GM23338 (cell line): ENCODE data around the gene UBE2K. TPM values are rescaled to one million over a fixed set of nuclear protein-coding genes. Genes with fewer than 3 reads are reported as not detected.

Experiments
- ATAC-seq: fragments of 200-7000 bp; cut with Tn5 transposase; 3 replicates; pipeline ENCODE4 v1.9.1; 2020
- DNase-seq: peaks from one replicate; pipeline ENCODE4 v3.0.0-alpha.2; 2015; ENCODE audit warnings: low spot score
- H2AFZ ChIP-seq: fragments of 200-600 bp; sonication (generic); 2 replicates; pipeline ENCODE4 v1.8.0; 2016; ENCODE audit warnings: antibody characterized with exemption, mild to moderate bottlenecking, moderate library complexity
- H3F3A ChIP-seq: fragments of 200-600 bp; sonication (generic); replicated peaks from 2 replicates; pipeline ENCODE4 v1.8.0; 2017; ENCODE audit warnings: antibody characterized with exemption, mixed run types, low read depth
- H3K27ac ChIP-seq: fragments of 200-600 bp; sonication (generic); 2 replicates; pipeline ENCODE4 v1.6.1; 2016; ENCODE audit warnings: low read depth
- H3K27me3 ChIP-seq: fragments of 200-600 bp; sonication (generic); 2 replicates; pipeline ENCODE4 v1.8.0; 2016; ENCODE audit warnings: mild to moderate bottlenecking, mixed run types, moderate library complexity; ENCODE audit not compliant: insufficient read depth
- H3K36me3 ChIP-seq: fragments of 200-600 bp; sonication (generic); 2 replicates; pipeline ENCODE4 v1.8.0; 2016; ENCODE audit warnings: mild to moderate bottlenecking; ENCODE audit not compliant: insufficient read depth
- H3K4me1 ChIP-seq: fragments of 200-600 bp; sonication (generic); 2 replicates; pipeline ENCODE4 v1.8.0; 2016; ENCODE audit warnings: mild to moderate bottlenecking, moderate library complexity; ENCODE audit not compliant: insufficient read depth
- H3K4me2 ChIP-seq: fragments of 200-600 bp; sonication (generic); 2 replicates; pipeline ENCODE4 v1.7.1; 2017; ENCODE audit warnings: mixed run types
- H3K4me3 ChIP-seq: fragments of 200-600 bp; sonication (generic); 2 replicates; pipeline ENCODE4 v1.6.1; 2016; ENCODE audit warnings: mixed run types
- H3K79me2 ChIP-seq: fragments of 200-600 bp; sonication (generic); replicated peaks from 2 replicates; pipeline ENCODE4 v1.8.0; 2017; ENCODE audit warnings: mild to moderate bottlenecking; ENCODE audit not compliant: insufficient read depth
- H3K9me2 ChIP-seq: fragments of 200-600 bp; sonication (generic); 2 replicates; pipeline ENCODE4 v1.8.0; 2017; ENCODE audit not compliant: insufficient read depth
- H4K20me1 ChIP-seq: fragments of 200-600 bp; sonication (generic); replicated peaks from 2 replicates; pipeline ENCODE4 v1.8.0; 2017; ENCODE audit warnings: mild to moderate bottlenecking; ENCODE audit not compliant: insufficient read depth
- H3K27ac Mint-ChIP-seq: 2 replicates; pipeline ENCODE4 v1.8.0; 2020; ENCODE audit warnings: inconsistent platforms, mild to moderate bottlenecking, moderate library complexity, mixed read lengths
- H3K27me3 Mint-ChIP-seq: 3 replicates; pipeline ENCODE4 v1.8.0; 2022; ENCODE audit warnings: low read depth, mild to moderate bottlenecking, moderate library complexity, mixed read lengths, inconsistent platforms; ENCODE audit not compliant: insufficient read depth, poor library complexity
- H3K36me3 Mint-ChIP-seq: 3 replicates; pipeline ENCODE4 v1.8.0; 2021; ENCODE audit warnings: low read depth, mild to moderate bottlenecking, inconsistent platforms, moderate library complexity, mixed read lengths
- H3K4me1 Mint-ChIP-seq: 3 replicates; pipeline ENCODE4 v1.8.0; 2020; ENCODE audit warnings: mild to moderate bottlenecking, inconsistent platforms, mixed read lengths
- H3K4me3 Mint-ChIP-seq: 3 replicates; pipeline ENCODE4 v1.8.0; 2021; ENCODE audit warnings: moderate library complexity, mild to moderate bottlenecking, inconsistent platforms, mixed read lengths
- H3K9me3 Mint-ChIP-seq: 3 replicates; pipeline ENCODE4 v1.8.0; 2020; ENCODE audit warnings: moderate library complexity, mild to moderate bottlenecking, inconsistent platforms, mixed read lengths
- CREB1 ChIP-seq: fragments of 250-450 bp; sonication (Bioruptor Pico); IDR thresholded peaks from 2 replicates; pipeline ENCODE4 v1.5.0; 2020; ENCODE audit warnings: low read depth, mild to moderate bottlenecking, moderate library complexity
- ETS1 ChIP-seq: IDR thresholded peaks from 2 replicates; pipeline ENCODE4 v1.6.1; 2016; ENCODE audit warnings: antibody characterized with exemption
- EZH2 ChIP-seq: fragments of 200-600 bp; sonication (generic); IDR thresholded peaks from one replicate; pipeline ENCODE4 v1.8.0; 2017; ENCODE audit warnings: antibody characterized with exemption, mild to moderate bottlenecking, low read depth; ENCODE audit not compliant: unreplicated experiment
- EZH2phosphoT487 ChIP-seq: fragments of 200-600 bp; sonication (generic); IDR thresholded peaks from one replicate; pipeline ENCODE4 v1.8.1; 2018; ENCODE audit warnings: antibody characterized with exemption; ENCODE audit not compliant: unreplicated experiment
- JUNB ChIP-seq: IDR thresholded peaks from one replicate; pipeline ENCODE4 v1.6.1; 2016; ENCODE audit warnings: antibody characterized with exemption; ENCODE audit not compliant: unreplicated experiment
- NANOG ChIP-seq: IDR thresholded peaks from 2 replicates; pipeline ENCODE4 v1.6.1; 2016; ENCODE audit warnings: antibody characterized with exemption, borderline replicate concordance
- POLR2AphosphoS5 ChIP-seq: IDR thresholded peaks from 2 replicates; pipeline ENCODE4 v1.6.1; 2016; ENCODE audit warnings: antibody characterized with exemption, low read depth
- STAT1 ChIP-seq: IDR thresholded peaks from one replicate; pipeline ENCODE4 v1.6.1; 2016; ENCODE audit warnings: antibody characterized with exemption; ENCODE audit not compliant: unreplicated experiment
- ZNF331 ChIP-seq: fragments of 250-450 bp; sonication (Bioruptor Pico); IDR thresholded peaks from 2 replicates; pipeline ENCODE4 v1.5.0; 2020; ENCODE audit warnings: low read depth, mild to moderate bottlenecking, moderate library complexity
- polyA plus RNA-seq: library from polyadenylated mRNA; unstranded; fragments of >200 nt; fragmentation: Nextera tagmentation; extraction: Ambion mirVana; gene quantifications from 2 replicates; pipeline ENCODE4 v1.2.1, GENCODE V29; 2016
- total RNA-seq: library from RNA; depleted of rRNA; stranded (reverse); fragments of >200 nt; shearing (Covaris generic); gene quantifications from 2 replicates; pipeline ENCODE4 v1.2.3, GENCODE V29; 2014
- TF ChIP-seq, protein P1 (sequence below): IDR thresholded peaks from one replicate; pipeline ENCODE4 v1.6.1; 2018; ENCODE audit warnings: antibody characterized with exemption; ENCODE audit not compliant: unreplicated experiment
- TF ChIP-seq, protein P2 (sequence below), 2 experiments: fragments of 200-600 bp in 1 of 2; sonication (generic) in 1 of 2; conservative IDR thresholded peaks; 2 replicates each; pipeline versions ENCODE4 v1.5.1 to v1.6.1; 2016 to 2017; ENCODE audit warnings: antibody characterized with exemption in 2 of 2, low read depth in 2 of 2, mild to moderate bottlenecking in 2 of 2, moderate library complexity in 1 of 2

The UBE2K gene
- total and polyA plus RNA-seq, 2 experiments from 2014 or later: 97.7 to 207 TPM

DNA sequence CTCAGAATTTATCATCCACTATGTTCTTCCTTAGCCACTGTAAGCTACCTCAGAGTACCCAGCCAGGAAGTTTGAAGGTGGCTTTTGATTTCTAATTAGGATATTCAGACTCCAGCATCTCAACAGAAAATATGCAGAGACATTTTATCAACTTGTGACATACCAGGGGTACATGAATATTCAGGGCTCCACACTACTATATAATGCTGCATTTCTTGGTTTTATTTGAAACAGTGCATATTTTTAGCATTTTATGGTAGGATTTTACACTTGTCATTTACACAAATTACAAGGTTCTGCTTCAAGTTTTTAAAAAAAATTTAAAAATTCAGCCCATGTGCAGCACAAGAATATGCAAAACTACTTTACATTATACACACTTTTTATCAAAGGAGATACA, 124.7 kb downstream of the UBE2K start:
- peaks cover 16% of the 10 kb centered on the region for H3K4me1 Mint-ChIP-seq
- Histone ChIP-seq H3F3A (peaks cover 3% of the 10 kb centered on the region; the same call in 1 of the 2 replicates), H3K36me3 (no peaks in the 10 kb centered on the region), H3K4me3 (no peak overlapping the region), H3K4me2 (no peak overlapping the region), H2AFZ (no peak overlapping the region), H3K27me3 (no peaks in the 10 kb centered on the region), H3K27ac (no peak overlapping the region), H3K4me1 (no peaks in the 10 kb centered on the region; the same call in 1 of the 2 replicates), H4K20me1 (no peaks in the 10 kb centered on the region), H3K9me2 (no peaks in the 10 kb centered on the region), H3K79me2 (0 out of 2 replicates have a peak, but pooled peaks cover 3% of the 10 kb centered on the region)
- TF ChIP-seq CREB1 (no peak), POLR2AphosphoS5 (no peak), ETS1 (no peak), EZH2 (no peak)
- no peak overlapping the region for H3K4me3 Mint-ChIP-seq
- peaks cover 16% of the 10 kb centered on the region for H3K36me3 Mint-ChIP-seq
- H3K9me3 Mint-ChIP-seq: no peaks in the 10 kb centered on the region
- H3K27ac Mint-ChIP-seq: 0 out of 2 replicates have a peak overlapping the region, but pooled peaks have one; percentile 65
- DNase-seq: no peak
- ATAC-seq: no peak
- peaks cover 7% of the 10 kb centered on the region for H3K27me3 Mint-ChIP-seq

GRCh38 chr4:39823191-39823590, 125.3 kb downstream of the UBE2K start:
- no peak overlapping the region for H3K4me2 ChIP-seq
- no peaks in the 10 kb centered on the region for H3K27me3 ChIP-seq
- H3K36me3 ChIP-seq: no peaks in the 10 kb centered on the region
- no peak overlapping the region for H3K4me3 ChIP-seq
- 0 out of 2 replicates have a peak, but pooled peaks cover 3% of the 10 kb centered on the region for H3K79me2 ChIP-seq
- ATAC-seq (no peak), DNase-seq (peak; percentile 7)
- no peaks in the 10 kb centered on the region for H3K9me2 ChIP-seq
- H3K9me3 Mint-ChIP-seq: no peaks in the 10 kb centered on the region
- H3K27ac ChIP-seq: no peak overlapping the region
- H3K27ac Mint-ChIP-seq: peak overlapping the region; percentile 32; the same call in 1 of the 2 replicates
- H4K20me1 ChIP-seq: 0 out of 2 replicates have a peak, but pooled peaks cover 5% of the 10 kb centered on the region
- H3F3A ChIP-seq: peaks cover 3% of the 10 kb centered on the region; the same call in 1 of the 2 replicates
- no peak overlapping the region for H3K4me3 Mint-ChIP-seq
- H2AFZ ChIP-seq: no peak overlapping the region
- H3K36me3 Mint-ChIP-seq: peaks cover 20% of the 10 kb centered on the region
- H3K4me1 Mint-ChIP-seq: peaks cover 16% of the 10 kb centered on the region
- peaks cover 7% of the 10 kb centered on the region for H3K27me3 Mint-ChIP-seq
- H3K4me1 ChIP-seq: no peaks in the 10 kb centered on the region; the same call in 1 of the 2 replicates
- TF ChIP-seq ZNF331 (no peak), EZH2 (no peak), EZH2phosphoT487 (no peak), NANOG (no peak), CREB1 (no peak), JUNB (no peak), STAT1 (no peak)
- TF ChIP-seq, protein P1, sequence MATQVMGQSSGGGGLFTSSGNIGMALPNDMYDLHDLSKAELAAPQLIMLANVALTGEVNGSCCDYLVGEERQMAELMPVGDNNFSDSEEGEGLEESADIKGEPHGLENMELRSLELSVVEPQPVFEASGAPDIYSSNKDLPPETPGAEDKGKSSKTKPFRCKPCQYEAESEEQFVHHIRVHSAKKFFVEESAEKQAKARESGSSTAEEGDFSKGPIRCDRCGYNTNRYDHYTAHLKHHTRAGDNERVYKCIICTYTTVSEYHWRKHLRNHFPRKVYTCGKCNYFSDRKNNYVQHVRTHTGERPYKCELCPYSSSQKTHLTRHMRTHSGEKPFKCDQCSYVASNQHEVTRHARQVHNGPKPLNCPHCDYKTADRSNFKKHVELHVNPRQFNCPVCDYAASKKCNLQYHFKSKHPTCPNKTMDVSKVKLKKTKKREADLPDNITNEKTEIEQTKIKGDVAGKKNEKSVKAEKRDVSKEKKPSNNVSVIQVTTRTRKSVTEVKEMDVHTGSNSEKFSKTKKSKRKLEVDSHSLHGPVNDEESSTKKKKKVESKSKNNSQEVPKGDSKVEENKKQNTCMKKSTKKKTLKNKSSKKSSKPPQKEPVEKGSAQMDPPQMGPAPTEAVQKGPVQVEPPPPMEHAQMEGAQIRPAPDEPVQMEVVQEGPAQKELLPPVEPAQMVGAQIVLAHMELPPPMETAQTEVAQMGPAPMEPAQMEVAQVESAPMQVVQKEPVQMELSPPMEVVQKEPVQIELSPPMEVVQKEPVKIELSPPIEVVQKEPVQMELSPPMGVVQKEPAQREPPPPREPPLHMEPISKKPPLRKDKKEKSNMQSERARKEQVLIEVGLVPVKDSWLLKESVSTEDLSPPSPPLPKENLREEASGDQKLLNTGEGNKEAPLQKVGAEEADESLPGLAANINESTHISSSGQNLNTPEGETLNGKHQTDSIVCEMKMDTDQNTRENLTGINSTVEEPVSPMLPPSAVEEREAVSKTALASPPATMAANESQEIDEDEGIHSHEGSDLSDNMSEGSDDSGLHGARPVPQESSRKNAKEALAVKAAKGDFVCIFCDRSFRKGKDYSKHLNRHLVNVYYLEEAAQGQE: no peak
- TF ChIP-seq, protein P2, sequence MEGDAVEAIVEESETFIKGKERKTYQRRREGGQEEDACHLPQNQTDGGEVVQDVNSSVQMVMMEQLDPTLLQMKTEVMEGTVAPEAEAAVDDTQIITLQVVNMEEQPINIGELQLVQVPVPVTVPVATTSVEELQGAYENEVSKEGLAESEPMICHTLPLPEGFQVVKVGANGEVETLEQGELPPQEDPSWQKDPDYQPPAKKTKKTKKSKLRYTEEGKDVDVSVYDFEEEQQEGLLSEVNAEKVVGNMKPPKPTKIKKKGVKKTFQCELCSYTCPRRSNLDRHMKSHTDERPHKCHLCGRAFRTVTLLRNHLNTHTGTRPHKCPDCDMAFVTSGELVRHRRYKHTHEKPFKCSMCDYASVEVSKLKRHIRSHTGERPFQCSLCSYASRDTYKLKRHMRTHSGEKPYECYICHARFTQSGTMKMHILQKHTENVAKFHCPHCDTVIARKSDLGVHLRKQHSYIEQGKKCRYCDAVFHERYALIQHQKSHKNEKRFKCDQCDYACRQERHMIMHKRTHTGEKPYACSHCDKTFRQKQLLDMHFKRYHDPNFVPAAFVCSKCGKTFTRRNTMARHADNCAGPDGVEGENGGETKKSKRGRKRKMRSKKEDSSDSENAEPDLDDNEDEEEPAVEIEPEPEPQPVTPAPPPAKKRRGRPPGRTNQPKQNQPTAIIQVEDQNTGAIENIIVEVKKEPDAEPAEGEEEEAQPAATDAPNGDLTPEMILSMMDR (conservative IDR thresholded peaks at IDR 0.05; ENCODE audit: low read depth in 2 of 2): no peak
